Neuronal stem cell (in vitro differentiated cells): Measurements from ENCODE around the gene STK10.

ENCODE experiments used
- DNase-seq: peaks from one replicate; pipeline ENCODE4 v3.0.0-alpha.2; 2013; ENCODE audit warnings: low spot score
- H2AFZ ChIP-seq: one replicate; pipeline ENCODE4 v1.6.1; 2013; ENCODE audit warnings: mild to moderate bottlenecking, low read length, inconsistent platforms
- H2AK5ac ChIP-seq: 2 replicates; pipeline ENCODE4 v1.6.1; 2013; ENCODE audit warnings: low read depth, mild to moderate bottlenecking, inconsistent platforms, low read length, moderate library complexity, mixed read lengths
- H2BK120ac ChIP-seq: 2 replicates; pipeline ENCODE4 v1.6.1; 2013; ENCODE audit warnings: low read depth, mild to moderate bottlenecking, inconsistent platforms, low read length, moderate library complexity, mixed read lengths
- H2BK12ac ChIP-seq: one replicate; pipeline ENCODE4 v1.6.1; 2013; ENCODE audit warnings: low read length, inconsistent platforms
- H2BK15ac ChIP-seq: 2 replicates; pipeline ENCODE4 v1.6.1; 2013; ENCODE audit warnings: mild to moderate bottlenecking, low read length, inconsistent platforms, mixed read lengths
- H2BK5ac ChIP-seq: one replicate; pipeline ENCODE4 v1.6.1; 2013; ENCODE audit warnings: inconsistent platforms, mild to moderate bottlenecking, low read length, moderate library complexity
- H3K14ac ChIP-seq: one replicate; pipeline ENCODE4 v1.6.1; 2013; ENCODE audit warnings: low read length, inconsistent platforms
- H3K18ac ChIP-seq: 2 replicates; pipeline ENCODE4 v1.6.1; 2013; ENCODE audit warnings: low read length, inconsistent platforms
- H3K23ac ChIP-seq: 2 replicates; pipeline ENCODE4 v1.6.1; 2013; ENCODE audit warnings: low read depth, mild to moderate bottlenecking, mixed read lengths, low read length, inconsistent platforms; ENCODE audit not compliant: poor library complexity
- H3K27ac ChIP-seq: replicated peaks from 3 replicates; pipeline ENCODE4 v1.5.1; 2013; ENCODE audit warnings: low read length, inconsistent platforms
- H3K27me3 ChIP-seq, 3 experiments: 2 replicates each; pipeline ENCODE4 v1.6.1; 2013; ENCODE audit warnings: low read length in 3 of 3, mild to moderate bottlenecking in 2 of 3, inconsistent platforms in 1 of 3, low read depth in 1 of 3, mixed read lengths in 1 of 3, moderate library complexity in 1 of 3; ENCODE audit not compliant: control insufficient read depth in 3 of 3, insufficient read depth in 3 of 3
- H3K36me3 ChIP-seq, 2 donors: replicated peaks in 1 of 2; 2 replicates each; pipeline ENCODE4 v1.6.1; 2013; ENCODE audit warnings: low read length in 2 of 2; ENCODE audit not compliant: control insufficient read depth in 2 of 2, insufficient read depth in 2 of 2
- H3K4ac ChIP-seq: 2 replicates; pipeline ENCODE4 v1.6.1; 2013; ENCODE audit warnings: inconsistent platforms, mild to moderate bottlenecking, low read length, moderate library complexity
- H3K4me1 ChIP-seq, 2 donors: 1 replicate in 1 of 2; 2 replicates in 1 of 2; pipeline ENCODE4 v1.6.1; 2013; ENCODE audit warnings: low read length in 2 of 2, low read depth in 1 of 2; ENCODE audit not compliant: control insufficient read depth in 2 of 2, insufficient read depth in 1 of 2
- H3K4me2 ChIP-seq: one replicate; pipeline ENCODE4 v1.6.1; 2013; ENCODE audit warnings: mild to moderate bottlenecking, low read length, inconsistent platforms; ENCODE audit not compliant: insufficient read depth, poor library complexity, severe bottlenecking
- H3K4me3 ChIP-seq, 2 donors: 2 replicates each; pipeline ENCODE4 v1.5.1; 2013; ENCODE audit warnings: low read length in 2 of 2, mild to moderate bottlenecking in 2 of 2, inconsistent platforms in 1 of 2, moderate library complexity in 1 of 2
- H3K79me1 ChIP-seq: one replicate; pipeline ENCODE4 v1.6.1; 2013; ENCODE audit warnings: low read depth, mild to moderate bottlenecking, inconsistent platforms, low read length, moderate library complexity
- H3K9ac ChIP-seq: one replicate; pipeline ENCODE4 v1.6.1; 2013; ENCODE audit warnings: mild to moderate bottlenecking, low read depth, low read length, inconsistent platforms; ENCODE audit not compliant: poor library complexity
- H3K9me3 ChIP-seq, 2 donors: replicated peaks in 1 of 2; 2 replicates each; pipeline versions ENCODE3 to v1.6.1; 2013; ENCODE audit warnings: low read length in 2 of 2, mild to moderate bottlenecking in 2 of 2, inconsistent platforms in 1 of 2, low read depth in 1 of 2, mixed read lengths in 1 of 2, moderate library complexity in 1 of 2; ENCODE audit not compliant: control insufficient read depth in 2 of 2, insufficient read depth in 1 of 2
- H4K8ac ChIP-seq: one replicate; pipeline ENCODE4 v1.6.1; 2013; ENCODE audit warnings: low read depth, mild to moderate bottlenecking, inconsistent platforms, low read length, moderate library complexity
- H4K91ac ChIP-seq: one replicate; pipeline ENCODE4 v1.6.1; 2013; ENCODE audit warnings: low read length, low read depth, mild to moderate bottlenecking, inconsistent platforms; ENCODE audit not compliant: poor library complexity
- WGBS, 2 donors: extraction: QIAGEN DNeasy Blood & Tissue Kit; methylation state at CpG; one replicate each; pipeline ENCODE4 v1.1.7; 2013; ENCODE audit warnings: missing lambda C conversion rate in 2 of 2, mixed read lengths in 1 of 2; ENCODE audit not compliant: insufficient read length in 2 of 2, insufficient replicate concordance in 1 of 2; ENCODE audit errors: extremely low coverage in 2 of 2; 5-methylcytosine and 5-hydroxymethylcytosine counted together

Gene STK10

DNA sequence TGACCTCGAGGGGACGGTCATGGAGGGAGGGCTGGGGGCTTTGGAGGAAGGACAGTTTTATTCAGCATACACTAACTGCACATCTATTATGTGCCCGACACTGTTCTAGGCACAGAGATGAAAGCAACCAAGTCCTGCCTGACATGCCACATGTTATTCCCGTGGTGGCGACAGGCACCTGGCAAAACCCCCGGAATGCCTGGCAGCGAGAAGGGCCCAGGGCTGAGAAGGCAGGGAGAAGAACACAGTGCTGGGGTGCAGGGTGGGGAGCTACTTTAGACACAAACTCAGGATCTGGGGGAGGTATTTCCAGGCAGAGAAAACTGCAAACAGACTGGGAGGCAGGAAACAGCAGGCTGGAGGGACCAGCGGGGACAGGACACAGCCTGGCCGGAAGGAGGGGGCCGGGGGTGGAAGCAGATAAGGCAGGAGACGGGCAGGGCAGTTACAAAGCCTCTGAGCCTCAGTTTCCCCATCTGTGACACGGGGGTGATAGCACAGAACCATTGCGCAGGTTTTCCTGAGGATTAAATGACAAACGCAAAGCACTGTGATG, 77.7 kb downstream of the STK10 start:
- Histone ChIP-seq H3K27ac (no peak overlapping the region), H3K14ac (no peak overlapping the region), H2BK15ac (no peak overlapping the region), H2BK12ac (no peak overlapping the region), H4K91ac (no peak overlapping the region), H3K4me2 (no peak overlapping the region), H3K36me3 (peaks cover 0 to 2% of the 10 kb centered on the region in 2 donors), H3K4ac (no peak overlapping the region), H2AFZ (no peak overlapping the region), H3K4me1 (peaks cover 6 to 10% of the 10 kb centered on the region in 2 donors), H2BK120ac (no peak overlapping the region), H3K9ac (no peak overlapping the region), H3K4me3 (no peak overlapping the region), H3K9me3 (no peaks in the 10 kb centered on the region), H2AK5ac (peak overlapping the region; percentile 53), H3K23ac (peak overlapping the region; percentile 2), H3K27me3 (no peaks in the 10 kb centered on the region), H2BK5ac (peak overlapping the region; percentile 62), H4K8ac (no peak overlapping the region), H3K79me1 (no peaks in the 10 kb centered on the region), H3K18ac (peak overlapping the region; percentile 60)
- no peak for DNase-seq
- WGBS, 2 donors, result no CpG with 5 or more reads among the region's 14 CpGs

DNA sequence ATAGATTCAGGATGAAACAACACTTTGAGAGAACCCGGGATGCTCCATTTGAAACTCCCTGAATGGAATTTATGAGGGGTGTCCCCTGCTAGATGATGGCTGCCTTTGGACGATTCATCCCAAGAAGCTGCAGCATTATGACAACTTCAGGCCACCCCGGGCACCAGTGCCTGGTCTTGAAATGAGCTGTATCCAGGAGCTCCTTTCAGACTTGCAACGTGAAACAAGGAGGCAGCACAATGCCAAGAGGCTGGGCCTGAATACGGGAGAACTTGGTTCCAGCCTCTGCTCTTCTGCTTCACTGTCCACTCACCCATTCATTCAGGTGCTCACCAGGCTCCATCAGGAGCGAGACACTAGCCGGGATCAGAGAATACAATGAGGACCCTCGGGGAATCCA, 78.3 kb downstream of the STK10 start:
- no peak overlapping the region for H3K14ac ChIP-seq
- H2BK5ac ChIP-seq, result no peak overlapping the region
- H3K4me3 ChIP-seq, result no peak overlapping the region
- no peak overlapping the region for H4K91ac ChIP-seq
- H2BK15ac ChIP-seq, result no peak overlapping the region
- no peak overlapping the region for H4K8ac ChIP-seq
- H2BK120ac ChIP-seq, result no peak overlapping the region
- no peak overlapping the region for H3K9ac ChIP-seq
- no peaks in the 10 kb centered on the region for H3K79me1 ChIP-seq
- H3K27ac ChIP-seq, result no peak overlapping the region
- H3K4me2 ChIP-seq, result no peak overlapping the region
- peaks cover 6 to 10% of the 10 kb centered on the region in 2 donors for H3K4me1 ChIP-seq
- no peak overlapping the region for H3K18ac ChIP-seq
- H2AK5ac ChIP-seq, result no peak overlapping the region
- WGBS, 2 donors, result no CpG with 5 or more reads among the region's 8 CpGs
- no peaks in the 10 kb centered on the region for H3K36me3 ChIP-seq
- no peak overlapping the region for H3K4ac ChIP-seq
- no peaks in the 10 kb centered on the region for H3K9me3 ChIP-seq
- no peak for DNase-seq
- no peaks in the 10 kb centered on the region for H3K27me3 ChIP-seq
- H2AFZ ChIP-seq, result no peak overlapping the region
- H2BK12ac ChIP-seq, result no peak overlapping the region
- H3K23ac ChIP-seq, result no peak overlapping the region

DNA sequence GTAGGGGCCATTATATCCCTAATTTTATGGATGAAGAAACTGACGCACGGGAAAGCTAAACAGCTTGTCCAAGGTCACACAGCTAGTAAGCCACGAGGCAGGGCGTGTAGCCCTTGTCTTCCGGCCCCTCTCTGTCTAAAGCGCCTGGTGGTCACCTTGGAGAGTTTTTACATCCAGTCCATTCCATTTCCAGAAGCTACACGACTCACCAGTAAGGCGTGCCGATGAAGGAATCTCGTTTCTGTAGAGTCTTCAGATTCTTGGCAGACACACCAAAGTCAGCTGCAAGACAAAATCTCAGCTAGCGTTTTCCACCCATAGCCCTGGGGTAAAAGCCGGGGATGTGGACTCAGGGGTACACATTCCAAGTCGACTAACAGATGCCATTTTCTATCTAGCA, 80.5 kb downstream of the STK10 start:
- no peaks in the 10 kb centered on the region for H3K9me3 ChIP-seq
- no peak overlapping the region for H3K27ac ChIP-seq
- no peak overlapping the region for H2BK5ac ChIP-seq
- H2BK120ac ChIP-seq, result no peak overlapping the region
- no peak overlapping the region for H3K4ac ChIP-seq
- H3K9ac ChIP-seq, result no peak overlapping the region
- no peak overlapping the region for H2BK15ac ChIP-seq
- no peaks in the 10 kb centered on the region for H3K79me1 ChIP-seq
- no peaks in the 10 kb centered on the region for H3K36me3 ChIP-seq
- no peak overlapping the region for H2AFZ ChIP-seq
- no peak overlapping the region for H3K14ac ChIP-seq
- DNase-seq, result no peak
- H3K4me2 ChIP-seq, result no peak overlapping the region
- no peak overlapping the region for H4K91ac ChIP-seq
- no peak overlapping the region for H2AK5ac ChIP-seq
- H2BK12ac ChIP-seq, result no peak overlapping the region
- H3K27me3 ChIP-seq, result no peaks in the 10 kb centered on the region
- WGBS, 2 donors, result no CpG with 5 or more reads among the region's 13 CpGs
- H3K4me1 ChIP-seq, result peaks cover 24 to 26% of the 10 kb centered on the region in 2 donors
- no peak overlapping the region for H3K18ac ChIP-seq
- no peak overlapping the region for H3K4me3 ChIP-seq
- no peak overlapping the region for H4K8ac ChIP-seq
- no peak overlapping the region for H3K23ac ChIP-seq

DNA sequence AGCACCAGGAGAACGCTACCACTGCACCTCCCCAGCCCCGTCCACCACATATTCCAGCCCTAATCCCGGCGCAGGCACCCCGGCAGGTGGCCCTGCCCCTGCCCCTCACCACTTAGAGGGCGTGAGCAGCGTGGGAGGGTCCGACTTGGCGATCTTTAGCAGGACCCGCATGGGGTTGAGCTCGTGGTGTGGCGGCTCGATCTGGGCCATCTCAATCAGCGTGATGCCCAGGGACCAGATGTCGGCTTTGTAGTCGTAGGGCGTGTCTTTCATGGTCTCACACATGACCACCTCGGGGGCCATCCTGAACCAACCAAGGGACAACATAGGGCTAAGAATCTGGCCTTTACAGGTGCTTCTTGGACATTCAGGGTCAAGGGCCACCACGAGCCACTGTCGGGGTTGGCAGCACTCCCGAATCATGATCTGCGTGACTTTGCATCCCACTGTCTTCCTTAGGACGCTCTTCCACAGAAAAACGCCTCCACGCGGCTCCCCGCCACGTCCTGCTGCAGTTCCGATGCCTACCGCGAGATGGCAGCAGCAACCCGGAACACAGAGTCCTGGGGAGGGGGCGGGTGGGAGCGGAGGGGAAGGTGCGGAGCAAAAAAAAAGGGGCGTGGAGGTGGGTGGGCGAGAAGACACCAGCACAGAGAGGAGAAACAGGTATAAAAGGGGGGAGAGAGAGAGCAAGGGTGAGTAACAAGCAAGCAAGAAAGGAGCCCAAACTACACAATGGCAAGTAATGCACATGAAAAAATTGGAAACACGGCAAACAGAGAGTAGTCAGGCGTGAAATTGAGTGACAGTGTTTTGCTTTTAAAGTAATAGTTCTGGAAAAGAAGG, 81.3 kb downstream of the STK10 start:
- Histone ChIP-seq H3K79me1 (no peaks in the 10 kb centered on the region), H2BK5ac (no peak overlapping the region), H2AK5ac (peak overlapping the region; percentile 95), H3K23ac (no peak overlapping the region), H3K18ac (peak overlapping the region; percentile 91), H2BK120ac (peak overlapping the region; percentile 50), H2BK12ac (peak overlapping the region; percentile 88), H3K4ac (no peak overlapping the region), H3K4me2 (peak overlapping the region; percentile 21), H3K27ac (no peak overlapping the region), H3K4me3 (no peak overlapping the region), H4K8ac (no peak overlapping the region), H2BK15ac (peak overlapping the region; percentile 45), H3K36me3 (peaks cover 0 to 2% of the 10 kb centered on the region in 2 donors), H4K91ac (no peak overlapping the region), H2AFZ (peak overlapping the region; percentile 75), H3K14ac (no peak overlapping the region), H3K4me1 (peaks cover 30 to 33% of the 10 kb centered on the region in 2 donors), H3K27me3 (no peaks in the 10 kb centered on the region), H3K9ac (no peak overlapping the region), H3K9me3 (no peaks in the 10 kb centered on the region)
- peak; percentile 76 for DNase-seq
- no CpG with 5 or more reads among the region's 39 CpGs for WGBS, 2 donors
